ENCODE data around the gene USP32. TPM values are rescaled to one million over a fixed set of nuclear protein-coding genes. Genes with fewer than 3 reads are reported as not detected.

Gene USP32
- total and polyA plus RNA-seq, 10 of the 15 experiments (the other 5 are each of a cell fraction or from before 2014, with no cell fraction given) = 7.8 to 37.3 (median 25.5) TPM

DNA sequence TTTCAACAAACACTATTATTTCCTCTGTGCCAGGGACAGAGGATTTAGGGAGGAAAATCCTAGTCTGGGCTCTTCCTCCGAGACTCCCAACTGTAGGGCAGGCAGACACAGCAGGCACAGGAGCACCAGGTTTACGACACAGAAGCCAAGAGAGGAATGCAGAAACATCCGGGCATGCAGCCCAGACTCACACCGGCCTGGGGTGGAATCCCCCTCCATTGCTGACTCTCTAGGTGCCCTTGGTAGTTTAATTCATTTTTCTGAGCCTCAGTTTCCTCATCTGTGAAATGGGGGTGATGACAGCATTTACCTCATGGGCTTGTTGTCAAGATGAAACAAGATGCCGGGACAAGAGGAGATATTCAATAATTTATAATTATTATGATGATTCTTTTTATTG lies 227.2 kb downstream of the USP32 start:
- Histone ChIP-seq H3K36me3 (ENCODE audit: control insufficient read depth in 2 of 2, insufficient read depth in 2 of 2, low read length in 1 of 2) (no peaks in the 10 kb centered on the region), H3K4me3 (no peak overlapping the region), H3K9me3 (replicated peaks; ENCODE audit: control insufficient read depth, insufficient read depth, low read length) (no peaks in the 10 kb centered on the region), H3K79me2 (ENCODE audit: control insufficient read depth, insufficient read depth, low read length) (no peaks in the 10 kb centered on the region), H3K27me3 (replicated peaks in 1 of 2; ENCODE audit: control insufficient read depth in 2 of 2, insufficient read depth in 2 of 2, low read length in 1 of 2) (no peaks in the 10 kb centered on the region), H3K27ac (ENCODE audit: control insufficient read depth, insufficient read depth) (no peak overlapping the region), H3K4me2 (ENCODE audit: control insufficient read depth, insufficient read depth) (no peak overlapping the region), H3K9ac (ENCODE audit: control insufficient read depth, insufficient read depth, low read length) (no peak overlapping the region), H4K20me1 (ENCODE audit: control insufficient read depth, insufficient read depth) (no peaks in the 10 kb centered on the region), H2AFZ (ENCODE audit: control insufficient read depth, low read depth, low read length) (no peak overlapping the region), H3K4me1 (ENCODE audit: control insufficient read depth, insufficient read depth, low read length) (peaks cover 5% of the 10 kb centered on the region)
- BruUV-seq (replicated peaks) = no TSS peak
- RAD21 ChIA-PET (ENCODE audit: unreplicated experiment) = no interaction called here
- no peak for DNase-seq (ENCODE audit: low read depth, low spot score)
- SMC1A ChIA-PET (ENCODE audit: uncharacterized antibody, unreplicated experiment) = interaction anchor here (0.8 kb wide), 1 partner anchor 283 kb away, joined by 3 read pairs; no protein-coding TSS in a partner anchor
- CTCF ChIA-PET = no interaction called here
- ATAC-seq = no peak
- TF ChIP-seq SMC3 (IDR thresholded peaks at IDR 0.05; ENCODE audit: borderline replicate concordance, low read length) (no peak), ASH2L (IDR thresholded peaks at IDR 0.05; ENCODE audit: borderline replicate concordance, low read depth) (no peak), CHD2 (IDR thresholded peaks at IDR 0.05; ENCODE audit: borderline replicate concordance, low read depth, low read length) (no peak)
- FAIRE-seq = no peak
- POLR2A ChIA-PET = no interaction called here
- WGBS (ENCODE audit: insufficient coverage, insufficient replicate concordance, low lambda C conversion rate, missing lambda C conversion rate) = 95% methylated on average over 5 of the region's 5 CpGs
- in situ Hi-C loops (cut with MboI) = no loop called here
- intact Hi-C loops (cut with micrococcal nuclease; ENCODE audit: unreplicated experiment) = no loop called here

DNA sequence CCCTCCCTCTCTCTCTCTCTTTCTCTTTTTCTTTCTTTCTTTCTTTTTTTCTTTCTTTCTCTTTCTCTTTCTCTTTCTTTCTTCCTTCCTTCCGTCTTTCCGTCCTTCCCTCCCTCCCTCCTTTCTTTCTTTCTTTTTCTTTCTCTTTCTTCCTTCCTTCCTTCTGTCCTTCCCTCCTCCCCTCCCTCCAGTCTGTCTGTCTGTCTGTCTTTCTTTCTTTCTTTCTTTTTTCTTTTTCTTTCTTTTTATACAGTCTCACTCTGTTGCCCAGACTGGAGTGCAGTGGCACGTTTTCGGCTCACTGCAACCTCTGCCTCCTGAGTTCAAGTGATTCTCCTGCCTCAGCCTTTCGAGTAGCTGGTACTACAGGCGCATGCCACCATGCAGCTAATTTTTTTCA lies 227.8 kb downstream of the USP32 start:
- no TSS peak for BruUV-seq (replicated peaks)
- RAD21 ChIA-PET (ENCODE audit: unreplicated experiment) = no interaction called here
- no peaks in the 10 kb centered on the region for H3K36me3 ChIP-seq (ENCODE audit: control insufficient read depth in 2 of 2, insufficient read depth in 2 of 2, low read length in 1 of 2)
- POLR2A ChIA-PET = no interaction called here
- H3K4me2 ChIP-seq (ENCODE audit: control insufficient read depth, insufficient read depth) = no peak overlapping the region
- TF ChIP-seq SIN3A (IDR thresholded peaks at IDR 0.05; ENCODE audit: low read depth, low read length) = no peak
- no peak for TF ChIP-seq JUNB (IDR thresholded peaks at IDR 0.05)
- no peak for TF ChIP-seq ESRRA (IDR thresholded peaks at IDR 0.05; ENCODE audit: low read length)
- TF ChIP-seq BHLHE40 (IDR thresholded peaks at IDR 0.05; ENCODE audit: borderline replicate concordance in 1 of 2, low read depth in 2 of 2, low read length in 1 of 2) = no peak
- no peak for TF ChIP-seq NFXL1 (IDR thresholded peaks at IDR 0.05; ENCODE audit: borderline replicate concordance)
- DNase-seq (ENCODE audit: low read depth, low spot score) = no peak
- no peaks in the 10 kb centered on the region for H3K79me2 ChIP-seq (ENCODE audit: control insufficient read depth, insufficient read depth, low read length)
- 66% methylated on average over 6 of the region's 6 CpGs for WGBS (ENCODE audit: insufficient coverage, insufficient replicate concordance, low lambda C conversion rate, missing lambda C conversion rate)
- H2AFZ ChIP-seq (ENCODE audit: control insufficient read depth, low read depth, low read length) = no peak overlapping the region
- SMC1A ChIA-PET (ENCODE audit: uncharacterized antibody, unreplicated experiment) = interaction anchor here (0.8 to 1.1 kb wide), 2 partner anchors 10 to 284 kb away, joined by 3 read pairs; no protein-coding TSS in a partner anchor
- H3K27me3 ChIP-seq (replicated peaks in 1 of 2; ENCODE audit: control insufficient read depth in 2 of 2, insufficient read depth in 2 of 2, low read length in 1 of 2) = no peaks in the 10 kb centered on the region
- H3K27ac ChIP-seq (ENCODE audit: control insufficient read depth, insufficient read depth) = no peak overlapping the region
- ATAC-seq = no peak
- no peak overlapping the region for H3K9ac ChIP-seq (ENCODE audit: control insufficient read depth, insufficient read depth, low read length)
- no peak overlapping the region for H3K4me3 ChIP-seq
- in situ Hi-C loops (cut with MboI) = no loop called here
- no peaks in the 10 kb centered on the region for H3K9me3 ChIP-seq (replicated peaks; ENCODE audit: control insufficient read depth, insufficient read depth, low read length)
- H4K20me1 ChIP-seq (ENCODE audit: control insufficient read depth, insufficient read depth) = no peaks in the 10 kb centered on the region
- no peak for FAIRE-seq
- CTCF ChIA-PET = interaction anchor here (1.5 kb wide), 1 partner anchor 413 kb away, joined by 3 read pairs; no protein-coding TSS in a partner anchor
- intact Hi-C loops (cut with micrococcal nuclease; ENCODE audit: unreplicated experiment) = no loop called here
- peaks cover 5% of the 10 kb centered on the region for H3K4me1 ChIP-seq (ENCODE audit: control insufficient read depth, insufficient read depth, low read length)

All from GM12878 (cell line).